Measurements from ENCODE around the gene SETBP1. TPM values are rescaled to one million over a fixed set of nuclear protein-coding genes. Genes with fewer than 3 reads are reported as not detected.
"Not testable (repeated sequence)": the region's sequence is repeated elsewhere in the genome, so short reads cannot be mapped to it uniquely, and the experiment has no call there.

The SETBP1 gene
- total RNA-seq, 1 donor from 2014 or later = 13.6 TPM

- H3K27me3 ChIP-seq (ENCODE audit: control insufficient read depth in 3 of 3, insufficient read depth in 3 of 3, low read length in 3 of 3) = no peaks in the 10 kb centered on the region
- H3K27ac ChIP-seq (ENCODE audit: low read depth, low read length) = no peak overlapping the region
- H3K4me3 ChIP-seq (ENCODE audit: low read length in 3 of 3) = no peak overlapping the region
- peaks cover 23 to 33% (median 32%) of the 10 kb centered on the region in 3 donors for H3K4me1 ChIP-seq (ENCODE audit: control insufficient read depth in 3 of 3, insufficient read depth in 3 of 3, low read length in 3 of 3)
- peaks cover 0 to 3% (median 0%) of the 10 kb centered on the region in 3 donors for H3K36me3 ChIP-seq (ENCODE audit: control insufficient read depth in 3 of 3, insufficient read depth in 3 of 3, low read length in 3 of 3)
- no peaks in the 10 kb centered on the region for H3K9me3 ChIP-seq (ENCODE audit: control insufficient read depth in 3 of 3, low read length in 3 of 3)
- no peak overlapping the region for H3K9ac ChIP-seq (ENCODE audit: low read depth in 1 of 3, low read length in 3 of 3)
Measured at GRCh38 chr18:44713435-44713834, 32.7 kb downstream of the SETBP1 start.

- Histone ChIP-seq H3K4me1 (ENCODE audit: control insufficient read depth in 3 of 3, insufficient read depth in 3 of 3, low read length in 3 of 3) (peaks cover 25 to 32% (median 28%) of the 10 kb centered on the region in 3 donors), H3K27me3 (ENCODE audit: control insufficient read depth in 3 of 3, insufficient read depth in 3 of 3, low read length in 3 of 3) (no peaks in the 10 kb centered on the region), H3K4me3 (ENCODE audit: low read length in 3 of 3) (no peak overlapping the region), H3K9ac (ENCODE audit: low read depth in 1 of 3, low read length in 3 of 3) (no peak overlapping the region), H3K27ac (ENCODE audit: low read depth, low read length) (peak overlapping the region; percentile 55), H3K36me3 (ENCODE audit: control insufficient read depth in 3 of 3, insufficient read depth in 3 of 3, low read length in 3 of 3) (peaks cover 0 to 3% (median 0%) of the 10 kb centered on the region in 3 donors), H3K9me3 (ENCODE audit: control insufficient read depth in 3 of 3, low read length in 3 of 3) (no peaks in the 10 kb centered on the region)
Measured at GRCh38 chr18:44714376-44714775, 33.7 kb downstream of the SETBP1 start.

- peaks cover 26 to 37% (median 30%) of the 10 kb centered on the region in 3 donors for H3K4me1 ChIP-seq (ENCODE audit: control insufficient read depth in 3 of 3, insufficient read depth in 3 of 3, low read length in 3 of 3)
- peaks cover 0 to 3% (median 0%) of the 10 kb centered on the region in 3 donors for H3K36me3 ChIP-seq (ENCODE audit: control insufficient read depth in 3 of 3, insufficient read depth in 3 of 3, low read length in 3 of 3)
- H3K9me3 ChIP-seq (ENCODE audit: control insufficient read depth in 3 of 3, low read length in 3 of 3) = no peaks in the 10 kb centered on the region
- peak overlapping the region in 1 of 3 donors; percentile 2 for H3K9ac ChIP-seq (ENCODE audit: low read depth in 1 of 3, low read length in 3 of 3)
- H3K27ac ChIP-seq (ENCODE audit: low read depth, low read length) = peak overlapping the region; percentile 55
- peak overlapping the region in 1 of 3 donors; percentile 14 for H3K4me3 ChIP-seq (ENCODE audit: low read length in 3 of 3)
- H3K27me3 ChIP-seq (ENCODE audit: control insufficient read depth in 3 of 3, insufficient read depth in 3 of 3, low read length in 3 of 3) = no peaks in the 10 kb centered on the region
Measured at GRCh38 chr18:44715245-44715644, 34.6 kb downstream of the SETBP1 start.

GRCh38 chr18:44715842-44716241, 35.2 kb downstream of the SETBP1 start:
- Histone ChIP-seq H3K9ac (ENCODE audit: low read depth in 1 of 3, low read length in 3 of 3) (peak overlapping the region in 1 of 3 donors; percentile 27), H3K27ac (ENCODE audit: low read depth, low read length) (peak overlapping the region; percentile 50), H3K4me3 (ENCODE audit: low read length in 3 of 3) (no peak overlapping the region), H3K9me3 (ENCODE audit: control insufficient read depth in 3 of 3, low read length in 3 of 3) (no peaks in the 10 kb centered on the region), H3K4me1 (ENCODE audit: control insufficient read depth in 3 of 3, insufficient read depth in 3 of 3, low read length in 3 of 3) (peaks cover 26 to 37% (median 34%) of the 10 kb centered on the region in 3 donors), H3K27me3 (ENCODE audit: control insufficient read depth in 3 of 3, insufficient read depth in 3 of 3, low read length in 3 of 3) (no peaks in the 10 kb centered on the region), H3K36me3 (ENCODE audit: control insufficient read depth in 3 of 3, insufficient read depth in 3 of 3, low read length in 3 of 3) (peaks cover 0 to 3% (median 0%) of the 10 kb centered on the region in 3 donors)

- H3K9ac ChIP-seq (ENCODE audit: low read depth in 1 of 3, low read length in 3 of 3) = no peak overlapping the region
- H3K4me3 ChIP-seq (ENCODE audit: low read length in 3 of 3) = no peak overlapping the region
- no peak overlapping the region for H3K27ac ChIP-seq (ENCODE audit: low read depth, low read length)
- H3K4me1 ChIP-seq (ENCODE audit: control insufficient read depth in 3 of 3, insufficient read depth in 3 of 3, low read length in 3 of 3) = peaks cover 26 to 37% (median 34%) of the 10 kb centered on the region in 3 donors
- H3K27me3 ChIP-seq (ENCODE audit: control insufficient read depth in 3 of 3, insufficient read depth in 3 of 3, low read length in 3 of 3) = no peaks in the 10 kb centered on the region
- no peaks in the 10 kb centered on the region for H3K9me3 ChIP-seq (ENCODE audit: control insufficient read depth in 3 of 3, low read length in 3 of 3)
- peaks cover 0 to 3% (median 0%) of the 10 kb centered on the region in 3 donors for H3K36me3 ChIP-seq (ENCODE audit: control insufficient read depth in 3 of 3, insufficient read depth in 3 of 3, low read length in 3 of 3)
Measured at GRCh38 chr18:44716697-44717163, 36.0 kb downstream of the SETBP1 start.

GRCh38 chr18:44719519-44720060, 38.9 kb downstream of the SETBP1 start:
- H3K36me3 ChIP-seq (ENCODE audit: control insufficient read depth in 3 of 3, insufficient read depth in 3 of 3, low read length in 3 of 3) = no peaks in the 10 kb centered on the region
- no peak overlapping the region for H3K4me3 ChIP-seq (ENCODE audit: low read length in 3 of 3)
- H3K27me3 ChIP-seq (ENCODE audit: control insufficient read depth in 3 of 3, insufficient read depth in 3 of 3, low read length in 3 of 3) = no peaks in the 10 kb centered on the region
- H3K9ac ChIP-seq (ENCODE audit: low read depth in 1 of 3, low read length in 3 of 3) = no peak overlapping the region
- peaks cover 40 to 49% (median 48%) of the 10 kb centered on the region in 3 donors for H3K4me1 ChIP-seq (ENCODE audit: control insufficient read depth in 3 of 3, insufficient read depth in 3 of 3, low read length in 3 of 3)
- H3K9me3 ChIP-seq (ENCODE audit: control insufficient read depth in 3 of 3, low read length in 3 of 3) = no peaks in the 10 kb centered on the region
- no peak overlapping the region for H3K27ac ChIP-seq (ENCODE audit: low read depth, low read length)

GRCh38 chr18:44721748-44722147, 41.1 kb downstream of the SETBP1 start:
- H3K9me3 ChIP-seq (ENCODE audit: control insufficient read depth in 3 of 3, low read length in 3 of 3); H3K27ac ChIP-seq (ENCODE audit: low read depth, low read length); H3K36me3 ChIP-seq (ENCODE audit: control insufficient read depth in 3 of 3, insufficient read depth in 3 of 3, low read length in 3 of 3); H3K27me3 ChIP-seq (ENCODE audit: control insufficient read depth in 3 of 3, insufficient read depth in 3 of 3, low read length in 3 of 3); H3K4me3 ChIP-seq (ENCODE audit: low read length in 3 of 3); H3K9ac ChIP-seq (ENCODE audit: low read depth in 1 of 3, low read length in 3 of 3): not testable (repeated sequence)
- peaks cover 42 to 47% (median 46%) of the 10 kb centered on the region in 3 donors for H3K4me1 ChIP-seq (ENCODE audit: control insufficient read depth in 3 of 3, insufficient read depth in 3 of 3, low read length in 3 of 3)

GRCh38 chr18:44723411-44723810, 42.7 kb downstream of the SETBP1 start:
- Histone ChIP-seq H3K27ac (ENCODE audit: low read depth, low read length) (no peak overlapping the region), H3K4me3 (ENCODE audit: low read length in 3 of 3) (no peak overlapping the region), H3K9me3 (ENCODE audit: control insufficient read depth in 3 of 3, low read length in 3 of 3) (no peaks in the 10 kb centered on the region), H3K27me3 (ENCODE audit: control insufficient read depth in 3 of 3, insufficient read depth in 3 of 3, low read length in 3 of 3) (no peaks in the 10 kb centered on the region), H3K9ac (ENCODE audit: low read depth in 1 of 3, low read length in 3 of 3) (no peak overlapping the region), H3K36me3 (ENCODE audit: control insufficient read depth in 3 of 3, insufficient read depth in 3 of 3, low read length in 3 of 3) (no peaks in the 10 kb centered on the region), H3K4me1 (ENCODE audit: control insufficient read depth in 3 of 3, insufficient read depth in 3 of 3, low read length in 3 of 3) (peaks cover 50 to 52% (median 51%) of the 10 kb centered on the region in 3 donors)

GRCh38 chr18:44724105-44724778, 43.6 kb downstream of the SETBP1 start:
- Histone ChIP-seq H3K4me3 (ENCODE audit: low read length in 3 of 3) (no peak overlapping the region), H3K4me1 (ENCODE audit: control insufficient read depth in 3 of 3, insufficient read depth in 3 of 3, low read length in 3 of 3) (peaks cover 50 to 52% (median 51%) of the 10 kb centered on the region in 3 donors), H3K27me3 (ENCODE audit: control insufficient read depth in 3 of 3, insufficient read depth in 3 of 3, low read length in 3 of 3) (no peaks in the 10 kb centered on the region), H3K36me3 (ENCODE audit: control insufficient read depth in 3 of 3, insufficient read depth in 3 of 3, low read length in 3 of 3) (no peaks in the 10 kb centered on the region), H3K9me3 (ENCODE audit: control insufficient read depth in 3 of 3, low read length in 3 of 3) (no peaks in the 10 kb centered on the region), H3K27ac (ENCODE audit: low read depth, low read length) (peak overlapping the region; percentile 10), H3K9ac (ENCODE audit: low read depth in 1 of 3, low read length in 3 of 3) (no peak overlapping the region)

Measured in skeletal muscle tissue (tissue), 4 donors.